Heart left ventricle (tissue), 13 donors: ENCODE data around the gene NEDD1.

Source experiments
- POLR2A ChIP-seq, 2 donors: fragments of 450-650 bp; IDR thresholded peaks; one replicate each; pipeline ENCODE4 v1.6.1; 2017; ENCODE audit warnings: antibody characterized with exemption in 2 of 2, mild to moderate bottlenecking in 2 of 2, moderate library complexity in 2 of 2
- TF ChIP-seq, protein P1 (sequence below), 12 donors: fragments of 200-600 bp; sonication (generic) in 4 of 12; IDR thresholded peaks; one replicate each; pipeline versions ENCODE4 v1.5.0 to v1.8.0; 2018 to 2022; ENCODE audit warnings: antibody characterized with exemption in 12 of 12, mild to moderate bottlenecking in 5 of 12
- donor health status: ischemic (EF 13 %, LVEDD 7.1; RV severe dilation, severe dysfunction).
- donor health status: DM: no; HTN: yes; CAD: no.
- donor health status: DM: no; HTN: no; CAD: no.
- donor health status: ischemic (EF 25% LVEDD 6.9; RV normal size, moderate dysfunction).
- donor health status: ischemic (EF 25% LVEDD 5.7; RV mildly dilated, moderate dysfunction).
- donor health status: ischemic (EF 35%, LVEDD 5.7; RV mildly dilated, moderate dysfunction).
- donor health status: nonischemic (EF 11% LVEDD 7.7; RV severe dilation, severe dysfunction).
- donor health status: DM: yes; HTN: yes; CAD: no.
- donor health status: PGD.
- donor health status: ischemic (EF 29% LVEDD 5.4; RV normal size, mild dysfunction).
- donor health status: nonischemic (EF 23%, LVEDD 6.1; RV moderate dilation, normal function).

GRCh38 chr12:96878704-96879103 is 28.4 kb upstream of the NEDD1 start:
- TF ChIP-seq, protein P1, sequence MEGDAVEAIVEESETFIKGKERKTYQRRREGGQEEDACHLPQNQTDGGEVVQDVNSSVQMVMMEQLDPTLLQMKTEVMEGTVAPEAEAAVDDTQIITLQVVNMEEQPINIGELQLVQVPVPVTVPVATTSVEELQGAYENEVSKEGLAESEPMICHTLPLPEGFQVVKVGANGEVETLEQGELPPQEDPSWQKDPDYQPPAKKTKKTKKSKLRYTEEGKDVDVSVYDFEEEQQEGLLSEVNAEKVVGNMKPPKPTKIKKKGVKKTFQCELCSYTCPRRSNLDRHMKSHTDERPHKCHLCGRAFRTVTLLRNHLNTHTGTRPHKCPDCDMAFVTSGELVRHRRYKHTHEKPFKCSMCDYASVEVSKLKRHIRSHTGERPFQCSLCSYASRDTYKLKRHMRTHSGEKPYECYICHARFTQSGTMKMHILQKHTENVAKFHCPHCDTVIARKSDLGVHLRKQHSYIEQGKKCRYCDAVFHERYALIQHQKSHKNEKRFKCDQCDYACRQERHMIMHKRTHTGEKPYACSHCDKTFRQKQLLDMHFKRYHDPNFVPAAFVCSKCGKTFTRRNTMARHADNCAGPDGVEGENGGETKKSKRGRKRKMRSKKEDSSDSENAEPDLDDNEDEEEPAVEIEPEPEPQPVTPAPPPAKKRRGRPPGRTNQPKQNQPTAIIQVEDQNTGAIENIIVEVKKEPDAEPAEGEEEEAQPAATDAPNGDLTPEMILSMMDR (IDR thresholded peaks at IDR 0.05): no peak
- no peak for TF ChIP-seq POLR2A (IDR thresholded peaks at IDR 0.05)
